ENCODE results near the gene CISTR.
"Not testable (repeated sequence)": the region's sequence is repeated elsewhere in the genome, so short reads cannot be mapped to it uniquely, and the experiment has no call there.

The CISTR gene

GRCh38 chr12:53751336-53752191 is at the start of gene CISTR:
TSS of gene CISTR (minus strand) at chr12:53751979.
- DNase-seq (ENCODE audit: low spot score): no peak

- peak; percentile 17 for DNase-seq (ENCODE audit: low spot score)
Measured at GRCh38 chr12:53798575-53798974, 46.8 kb upstream of the CISTR start.

- no peak for DNase-seq (ENCODE audit: low spot score)
Measured at GRCh38 chr12:53795927-53796326, 44.1 kb upstream of the CISTR start.

- DNase-seq (ENCODE audit: low spot score): no peak
Measured at GRCh38 chr12:53793221-53793620, 41.4 kb upstream of the CISTR start.

DNA sequence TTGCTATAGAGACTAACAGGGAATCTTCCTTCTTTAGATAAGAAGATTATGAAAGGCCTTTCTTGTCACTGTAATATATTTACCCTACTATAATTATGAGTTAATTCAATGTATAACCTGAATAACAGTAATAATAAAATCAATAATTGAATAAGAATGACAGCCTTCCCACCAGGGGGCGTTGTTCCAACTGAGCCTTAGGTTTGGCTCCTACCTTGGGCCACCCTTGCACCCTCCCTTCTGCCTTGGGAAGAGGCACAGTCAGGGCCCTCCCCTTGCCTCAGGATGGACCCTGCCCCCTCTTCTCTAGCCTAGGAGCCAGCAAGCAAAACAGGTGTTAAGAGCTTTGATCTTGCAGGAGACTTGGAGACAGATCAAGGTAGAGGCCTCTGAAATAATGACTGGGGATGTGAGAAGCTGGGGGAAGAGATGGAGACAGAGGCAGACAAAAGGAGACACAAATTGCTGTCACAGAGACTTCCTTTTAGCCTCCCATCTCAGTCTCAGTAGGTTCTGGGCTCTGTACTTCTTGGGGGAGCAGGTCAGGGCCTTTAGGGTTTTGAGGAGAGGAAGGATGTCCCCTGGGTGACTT is 40.1 kb upstream of the CISTR start:
- peak; percentile 33 for DNase-seq (ENCODE audit: low spot score)

- DNase-seq (ENCODE audit: low spot score): no peak
Measured at GRCh38 chr12:53789570-53789969, 37.8 kb upstream of the CISTR start.

- no peak for DNase-seq (ENCODE audit: low spot score)
Measured at GRCh38 chr12:53788892-53789291, 37.1 kb upstream of the CISTR start.

- DNase-seq (ENCODE audit: low spot score): no peak
Measured at GRCh38 chr12:53786411-53786810, 34.6 kb upstream of the CISTR start.

GRCh38 chr12:53785161-53785560 is 33.4 kb upstream of the CISTR start:
- no peak for DNase-seq (ENCODE audit: low spot score)

DNA sequence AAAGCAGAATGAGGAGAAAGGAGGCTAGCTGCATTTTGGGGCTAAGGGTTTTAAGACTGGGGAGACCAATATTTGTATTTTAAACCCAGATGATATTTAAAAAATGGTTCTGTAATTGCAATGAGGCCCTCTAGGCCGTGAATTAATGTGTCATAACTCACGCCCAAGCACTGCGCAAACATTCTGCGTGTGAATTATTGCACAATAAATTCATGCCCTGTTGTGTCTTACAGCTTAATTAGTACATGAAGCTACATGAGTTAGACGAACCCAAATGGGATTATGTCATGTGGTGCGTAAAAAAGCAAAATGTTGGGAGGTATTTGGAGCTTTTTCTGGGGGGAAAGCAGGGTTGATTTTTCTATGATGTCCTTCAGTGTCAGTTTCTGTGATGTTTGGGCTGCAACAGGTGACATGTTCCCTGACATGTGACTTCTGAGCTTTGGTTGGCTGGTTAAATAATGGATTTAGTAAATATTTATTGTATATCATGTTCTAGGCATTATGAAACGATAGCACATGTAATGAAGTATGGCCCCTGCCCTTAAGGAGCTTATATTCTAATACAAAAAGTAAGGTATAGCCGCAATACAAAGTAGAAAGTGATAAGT is 30.4 kb upstream of the CISTR start:
- no peak for DNase-seq (ENCODE audit: low spot score)

DNA sequence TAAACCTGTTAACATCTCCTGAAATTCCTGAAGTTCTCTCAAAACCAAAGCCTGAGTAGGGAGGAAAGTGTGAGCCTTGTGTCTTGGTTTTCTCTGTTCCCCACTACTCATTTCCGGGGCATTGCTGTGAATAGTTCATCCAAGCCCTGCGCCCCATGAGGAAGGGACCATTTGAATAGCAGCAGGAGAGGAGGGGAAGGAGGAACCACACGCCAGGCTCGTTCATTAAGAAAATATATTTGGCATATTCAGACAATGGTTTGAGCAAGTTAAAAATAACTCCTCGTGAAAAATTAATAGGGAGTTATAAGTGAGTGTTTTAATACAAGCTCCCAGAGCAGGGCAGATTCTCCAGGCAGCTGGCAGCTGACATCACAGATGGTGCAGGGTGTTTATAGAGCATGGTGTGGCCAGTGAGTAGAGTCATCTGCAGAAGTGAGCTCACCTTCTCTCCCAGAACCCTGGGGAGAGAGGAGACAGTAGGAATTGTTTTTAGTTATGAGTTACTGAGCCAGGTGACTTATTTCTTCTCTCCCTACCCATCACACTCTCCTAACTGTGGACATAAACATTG is 29.5 kb upstream of the CISTR start:
- peak; percentile 14 for DNase-seq (ENCODE audit: low spot score)

DNA sequence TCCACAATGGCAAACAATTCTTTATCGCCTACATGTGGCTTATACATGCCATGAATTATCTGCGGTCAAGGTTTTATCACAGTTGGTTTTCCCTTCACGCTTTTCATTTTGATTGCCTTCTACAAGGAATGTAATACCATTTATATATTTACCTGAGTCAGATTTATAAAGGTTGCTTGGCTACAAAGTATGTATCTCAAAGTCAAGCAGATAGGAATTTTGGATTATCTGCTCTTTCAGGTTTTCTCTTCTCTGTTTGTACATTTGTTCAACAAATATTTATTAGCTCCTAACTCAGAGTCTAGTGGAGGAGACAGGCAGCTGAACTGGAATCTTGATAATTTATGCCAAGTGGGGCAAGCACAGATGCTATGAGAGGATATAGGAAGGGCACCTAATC is 28.5 kb upstream of the CISTR start:
- no peak for DNase-seq (ENCODE audit: low spot score)

DNA sequence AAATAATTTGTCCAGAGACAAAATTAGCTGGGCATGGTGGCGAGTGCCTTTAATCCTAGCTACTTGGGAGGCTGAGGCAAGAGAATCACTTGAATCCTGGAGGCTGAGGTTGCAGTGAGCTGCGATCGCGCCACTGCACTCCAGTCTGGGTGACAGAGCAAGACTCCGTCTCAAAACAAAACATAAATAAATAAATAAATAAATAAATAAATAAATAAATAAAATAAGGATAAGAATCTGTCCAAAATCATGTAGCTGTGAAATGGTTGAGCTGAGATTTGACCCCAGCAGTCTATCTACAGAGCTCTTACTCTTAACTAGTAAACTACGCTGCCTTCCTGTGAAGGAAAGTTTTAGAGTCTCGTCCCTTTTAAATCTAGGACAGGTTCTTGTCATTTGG is 27.9 kb upstream of the CISTR start:
- DNase-seq (ENCODE audit: low spot score): not testable (repeated sequence)

- no peak for DNase-seq (ENCODE audit: low spot score)
Measured at GRCh38 chr12:53777936-53778644, 26.3 kb upstream of the CISTR start.

GRCh38 chr12:53777412-53777811 is 25.6 kb upstream of the CISTR start:
- no peak for DNase-seq (ENCODE audit: low spot score)

- DNase-seq (ENCODE audit: low spot score): no peak
Measured at GRCh38 chr12:53776872-53777271, 25.1 kb upstream of the CISTR start.

DNA sequence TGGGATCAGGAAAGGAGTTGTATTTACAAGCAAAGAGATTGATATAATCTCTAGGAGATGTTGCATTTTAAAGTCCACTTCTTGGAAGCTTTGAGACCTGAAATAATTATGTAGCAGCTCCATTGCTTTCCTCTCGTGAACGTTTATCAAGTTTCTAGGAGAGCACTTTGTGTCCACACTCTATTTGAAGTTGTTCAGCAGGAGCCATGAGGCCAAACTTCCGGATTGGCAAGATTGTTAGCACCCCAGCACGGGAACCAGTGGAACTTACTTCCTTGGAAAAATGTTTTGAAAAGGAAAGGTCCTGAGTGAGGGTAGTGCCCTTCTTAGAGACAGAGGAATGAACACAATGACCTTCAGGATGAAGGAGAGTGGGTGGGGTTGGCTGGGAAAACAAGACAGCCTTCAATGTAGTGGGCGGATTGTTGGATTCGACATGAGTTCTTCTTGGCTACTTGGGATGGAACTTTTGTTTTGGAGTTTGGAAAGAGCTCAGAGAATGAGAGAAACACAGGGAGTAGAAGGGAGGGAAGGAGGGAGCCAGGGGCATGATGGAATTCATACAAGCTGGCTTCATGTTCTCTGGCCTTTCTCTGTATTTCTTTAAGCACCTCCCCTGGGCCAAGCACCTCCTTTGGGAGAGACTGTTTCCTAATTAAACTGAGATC is 23.8 kb upstream of the CISTR start:
- DNase-seq (ENCODE audit: low spot score): no peak

DNA sequence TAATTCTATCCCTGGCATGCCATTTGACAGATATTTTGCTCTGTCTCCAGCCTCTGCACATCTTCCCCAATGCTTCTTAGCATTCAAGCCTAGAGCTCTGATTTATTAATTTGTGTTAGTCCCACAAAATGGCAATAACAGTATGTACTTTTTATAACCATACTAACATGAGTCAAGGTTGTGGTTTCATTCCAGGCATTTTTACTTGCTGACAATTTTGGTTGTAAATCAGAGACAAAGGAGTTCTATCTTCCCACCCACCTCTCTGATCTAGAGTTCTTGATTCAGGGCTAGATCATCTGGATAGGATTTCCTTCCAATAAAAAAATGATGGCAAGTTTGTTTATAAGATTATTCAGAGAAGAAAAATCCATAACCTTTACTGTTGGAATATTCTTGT is 18.5 kb upstream of the CISTR start:
- DNase-seq (ENCODE audit: low spot score): peak; percentile 85

DNA sequence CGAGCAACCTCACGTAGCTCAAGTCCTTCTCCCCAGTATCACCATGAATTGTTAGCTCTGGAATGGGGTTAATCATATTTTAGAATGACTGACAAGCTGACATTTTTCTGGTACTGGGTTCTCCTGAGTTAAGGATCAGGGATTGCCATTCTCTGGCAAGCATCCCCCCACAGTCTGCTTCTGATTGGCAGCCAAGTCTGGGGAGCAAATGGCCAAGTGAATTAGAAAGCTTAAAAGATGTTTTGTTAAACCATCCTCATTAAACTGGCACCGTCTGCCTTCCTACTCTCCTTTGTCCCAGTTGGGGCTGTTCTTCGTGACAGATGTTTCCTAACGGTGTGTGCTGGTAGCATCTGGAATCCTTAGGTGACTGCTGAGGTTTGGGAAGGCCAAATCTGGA is 17.2 kb upstream of the CISTR start:
- no peak for DNase-seq (ENCODE audit: low spot score)

- DNase-seq (ENCODE audit: low spot score): no peak
Measured at GRCh38 chr12:53766881-53767280, 15.1 kb upstream of the CISTR start.

GRCh38 chr12:53765891-53766290 is 14.1 kb upstream of the CISTR start:
- no peak for DNase-seq (ENCODE audit: low spot score)

- DNase-seq (ENCODE audit: low spot score): no peak
Measured at GRCh38 chr12:53764615-53765014, 12.8 kb upstream of the CISTR start.
